ENCODE measurements around the gene LYST. TPM values are rescaled to one million over a fixed set of nuclear protein-coding genes. Genes with fewer than 3 reads are reported as not detected.

Gene LYST
- total and polyA plus RNA-seq, 2 of the 8 experiments (the other 6 are each of a cell fraction or from before 2014, with no cell fraction given) = 0.29 to 0.58 TPM

DNA sequence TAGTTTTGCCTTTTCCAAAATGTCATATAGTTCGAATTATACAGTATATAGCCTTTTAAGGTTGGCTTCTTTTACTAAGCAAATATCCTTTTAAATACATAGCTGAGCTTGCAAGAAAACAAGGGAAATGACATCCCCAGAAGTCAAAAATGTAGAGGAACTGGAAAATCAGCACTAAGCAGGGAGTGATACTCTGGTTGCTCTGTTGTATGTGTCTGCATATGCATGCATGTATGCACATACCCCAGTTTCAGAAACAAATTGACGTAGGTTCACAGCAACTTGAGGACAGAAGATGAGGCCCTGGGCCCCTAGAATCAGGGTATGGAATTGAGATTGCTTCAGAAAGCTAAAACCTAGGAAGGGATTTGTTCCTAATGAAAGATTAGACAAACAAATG lies 142.0 kb downstream of the LYST start:
- WGBS, 2 experiments (ENCODE audit: extremely low coverage in 1 of 2, insufficient coverage in 1 of 2, insufficient read length in 1 of 2, insufficient replicate concordance in 2 of 2, low coverage in 1 of 2, low lambda C conversion rate in 2 of 2, missing lambda C conversion rate in 1 of 2) = 81% methylated on average over 2 of the region's 2 CpGs; no CpG with 5 or more reads in 1 of the 2 experiments
- H2BK5ac ChIP-seq (ENCODE audit: low read depth, low read length) = no peak overlapping the region
- CTCF ChIA-PET (ENCODE audit: partially characterized antibody) = interaction anchor here (0.6 to 2.2 kb wide), 5 partner anchors 13 to 167 kb away, joined by 3 to 8 read pairs (median 5); no protein-coding TSS in a partner anchor
- TF ChIP-seq E2F6 (IDR thresholded peaks at IDR 0.05) (no peak), PHF8 (conservative IDR thresholded peaks at IDR 0.05; ENCODE audit: low read depth, low read length) (no peak), SIN3A (conservative IDR thresholded peaks at IDR 0.05 in 1 of 2, IDR thresholded peaks at IDR 0.05 in 1 of 2; ENCODE audit: low read depth in 1 of 2, low read length in 2 of 2) (no peak), EGR1 (IDR thresholded peaks at IDR 0.05; ENCODE audit: borderline replicate concordance, low read depth, low read length) (no peak), SIX5 (IDR thresholded peaks at IDR 0.05; ENCODE audit: low read depth, low read length) (no peak), RNF2 (IDR thresholded peaks at IDR 0.05; ENCODE audit: borderline replicate concordance, low read depth, low read length, missing control alignments, poor library complexity, severe bottlenecking) (no peak), POLR2A (IDR thresholded peaks at IDR 0.05; ENCODE audit: control extremely low read depth in 1 of 2, low read depth in 2 of 2, low read length in 2 of 2) (no peak), TEAD4 (IDR thresholded peaks at IDR 0.05; ENCODE audit: low read depth, low read length) (no peak), RBBP5 (IDR thresholded peaks at IDR 0.05; ENCODE audit: borderline replicate concordance, low read depth, low read length) (no peak), JUN (IDR thresholded peaks at IDR 0.05; ENCODE audit: low read depth, low read length) (no peak), USF2 (IDR thresholded peaks at IDR 0.05; ENCODE audit: low read length) (no peak), YY1 (IDR thresholded peaks at IDR 0.05; ENCODE audit: low read depth, low read length) (no peak)

More for the DNA sequence above, 142.0 kb downstream of the LYST start:
- no peak overlapping the region for H2BK20ac ChIP-seq (ENCODE audit: low read length)
- no peaks in the 10 kb centered on the region for H3K79me2 ChIP-seq (ENCODE audit: control insufficient read depth in 1 of 2, insufficient read depth in 2 of 2, low read length in 2 of 2)
- FAIRE-seq (no peak), DNase-seq (ENCODE audit: low read depth in 1 of 2, low spot score in 2 of 2) (no peak)
- no peaks in the 10 kb centered on the region for H3K27me3 ChIP-seq (replicated peaks in 1 of 4; ENCODE audit: control insufficient read depth in 3 of 4, extremely low read depth in 1 of 4, insufficient read depth in 3 of 4, low read length in 3 of 4)
- H3K18ac ChIP-seq (ENCODE audit: extremely low read depth, low read length) = no peak overlapping the region
- no peak overlapping the region for H3K14ac ChIP-seq (ENCODE audit: insufficient read length)
- no peak overlapping the region for H4K5ac ChIP-seq (ENCODE audit: insufficient read length, low read depth, low read length)
- H3K23me2 ChIP-seq (ENCODE audit: low read depth, low read length) = no peaks in the 10 kb centered on the region
- H3K36me3 ChIP-seq (ENCODE audit: control insufficient read depth in 2 of 4, insufficient read depth in 4 of 4, low read length in 3 of 4) = no peaks in the 10 kb centered on the region
- H2BK12ac ChIP-seq (ENCODE audit: low read depth, low read length) = no peak overlapping the region
- no peak overlapping the region for H2AK5ac ChIP-seq (ENCODE audit: low read depth, low read length)
- H2BK120ac ChIP-seq (replicated peaks; ENCODE audit: low read depth, low read length) = no peak overlapping the region
- no peak overlapping the region for H4K8ac ChIP-seq (ENCODE audit: extremely low read depth, insufficient read depth, low read length)
- no peak overlapping the region for H3K27ac ChIP-seq (ENCODE audit: low read depth, low read length)
- H3K9ac ChIP-seq (replicated peaks in 1 of 4; ENCODE audit: extremely low read depth in 1 of 4, low read depth in 3 of 4, low read length in 3 of 4) = no peak overlapping the region
- no peaks in the 10 kb centered on the region for H3K4me1 ChIP-seq (replicated peaks in 1 of 4; ENCODE audit: control insufficient read depth in 3 of 4, insufficient read depth in 4 of 4, low read length in 3 of 4)
- H3K79me1 ChIP-seq (ENCODE audit: low read depth, low read length) = no peaks in the 10 kb centered on the region
- H3K4ac ChIP-seq (replicated peaks; ENCODE audit: insufficient read length, low read depth, low read length) = no peak overlapping the region
- no peak overlapping the region for H3K23ac ChIP-seq (ENCODE audit: insufficient read length)
- POLR2A ChIA-PET (ENCODE audit: partially characterized antibody) = interaction anchor here (1.6 kb wide), 1 partner anchor 50 kb away, joined by 6 read pairs; no protein-coding TSS in a partner anchor
- H3K4me3 ChIP-seq (ENCODE audit: extremely low read depth in 1 of 4, insufficient read depth in 2 of 4, low read depth in 3 of 4, low read length in 4 of 4) = no peak overlapping the region
- no peak overlapping the region for H3K56ac ChIP-seq (replicated peaks; ENCODE audit: insufficient read length, low read depth, low read length)
- H2BK15ac ChIP-seq (ENCODE audit: low read length) = no peak overlapping the region
- H3K9me3 ChIP-seq (ENCODE audit: insufficient read depth in 2 of 2, low read depth in 1 of 2, low read length in 1 of 2) = no peaks in the 10 kb centered on the region
- no peak overlapping the region for H3K4me2 ChIP-seq (ENCODE audit: insufficient read depth in 1 of 2, low read depth in 2 of 2, low read length in 2 of 2)
- no peaks in the 10 kb centered on the region for H4K20me1 ChIP-seq (replicated peaks in 1 of 2; ENCODE audit: control insufficient read depth in 1 of 2, insufficient read depth in 2 of 2, low read length in 2 of 2)
- no peak overlapping the region for H2AFZ ChIP-seq (ENCODE audit: low read length)
- no peak overlapping the region for H4K91ac ChIP-seq (replicated peaks; ENCODE audit: insufficient read length, low read length)

Measured in H1 (cell line).